Measurements from ENCODE around the gene SENP3.
A peak's percentile ranks its signal among the peaks of the same experiment; 100 is the strongest.

SENP3 gene

GRCh38 chr17:7592422-7593021 lies 30.8 kb downstream of the SENP3 start:
- TF ChIP-seq EP300 (IDR thresholded peaks at IDR 0.05; ENCODE audit: borderline replicate concordance): no peak
- no peak for TF ChIP-seq EGR1 (IDR thresholded peaks at IDR 0.05)
- TF ChIP-seq YY1 (IDR thresholded peaks at IDR 0.05; ENCODE audit: low read depth): no peak
- TF ChIP-seq MAX (IDR thresholded peaks at IDR 0.05): no peak
- no peak for TF ChIP-seq CREB1 (IDR thresholded peaks at IDR 0.05; ENCODE audit: low read depth)
- no peak for TF ChIP-seq NFIC (IDR thresholded peaks at IDR 0.05)
- TF ChIP-seq TEAD4 (IDR thresholded peaks at IDR 0.05): no peak
- no peak for TF ChIP-seq TCF12 (IDR thresholded peaks at IDR 0.05; ENCODE audit: low read depth)
- TF ChIP-seq ZBTB7A (IDR thresholded peaks at IDR 0.05; ENCODE audit: low read depth): no peak
- TF ChIP-seq TAF1 (IDR thresholded peaks at IDR 0.05; ENCODE audit: low read depth): no peak
- TF ChIP-seq USF1 (IDR thresholded peaks at IDR 0.05): no peak
- TF ChIP-seq FOXM1 (IDR thresholded peaks at IDR 0.05; ENCODE audit: borderline replicate concordance, low read depth): no peak
- no peak for TF ChIP-seq RAD21 (IDR thresholded peaks at IDR 0.05; ENCODE audit: low read depth)
- no peak for TF ChIP-seq REST (IDR thresholded peaks at IDR 0.05; ENCODE audit: low read depth)
- TF ChIP-seq CEBPB (IDR thresholded peaks at IDR 0.05): no peak

- TF ChIP-seq FOXM1 (IDR thresholded peaks at IDR 0.05; ENCODE audit: borderline replicate concordance, low read depth) (no peak), EGR1 (IDR thresholded peaks at IDR 0.05) (no peak), TEAD4 (IDR thresholded peaks at IDR 0.05) (no peak), MAX (IDR thresholded peaks at IDR 0.05) (no peak), EP300 (IDR thresholded peaks at IDR 0.05; ENCODE audit: borderline replicate concordance) (no peak), TAF1 (IDR thresholded peaks at IDR 0.05; ENCODE audit: low read depth) (no peak), YY1 (IDR thresholded peaks at IDR 0.05; ENCODE audit: low read depth) (no peak), CREB1 (IDR thresholded peaks at IDR 0.05; ENCODE audit: low read depth) (no peak), NFIC (IDR thresholded peaks at IDR 0.05) (no peak), CEBPB (IDR thresholded peaks at IDR 0.05) (no peak), TCF12 (IDR thresholded peaks at IDR 0.05; ENCODE audit: low read depth) (no peak), REST (IDR thresholded peaks at IDR 0.05; ENCODE audit: low read depth) (no peak), RAD21 (IDR thresholded peaks at IDR 0.05; ENCODE audit: low read depth) (no peak), ZBTB7A (IDR thresholded peaks at IDR 0.05; ENCODE audit: low read depth) (no peak), USF1 (IDR thresholded peaks at IDR 0.05) (no peak)
These were observed 31.6 kb downstream of the SENP3 start for GRCh38 chr17:7593296-7593695.

- no peak for TF ChIP-seq ZBTB7A (IDR thresholded peaks at IDR 0.05; ENCODE audit: low read depth)
- no peak for TF ChIP-seq TAF1 (IDR thresholded peaks at IDR 0.05; ENCODE audit: low read depth)
- TF ChIP-seq CEBPB (IDR thresholded peaks at IDR 0.05): no peak
- no peak for TF ChIP-seq EP300 (IDR thresholded peaks at IDR 0.05; ENCODE audit: borderline replicate concordance)
- TF ChIP-seq NFIC (IDR thresholded peaks at IDR 0.05): no peak
- TF ChIP-seq TCF12 (IDR thresholded peaks at IDR 0.05; ENCODE audit: low read depth): no peak
These were observed 44.6 kb downstream of the SENP3 start for GRCh38 chr17:7606280-7606679.

DNA sequence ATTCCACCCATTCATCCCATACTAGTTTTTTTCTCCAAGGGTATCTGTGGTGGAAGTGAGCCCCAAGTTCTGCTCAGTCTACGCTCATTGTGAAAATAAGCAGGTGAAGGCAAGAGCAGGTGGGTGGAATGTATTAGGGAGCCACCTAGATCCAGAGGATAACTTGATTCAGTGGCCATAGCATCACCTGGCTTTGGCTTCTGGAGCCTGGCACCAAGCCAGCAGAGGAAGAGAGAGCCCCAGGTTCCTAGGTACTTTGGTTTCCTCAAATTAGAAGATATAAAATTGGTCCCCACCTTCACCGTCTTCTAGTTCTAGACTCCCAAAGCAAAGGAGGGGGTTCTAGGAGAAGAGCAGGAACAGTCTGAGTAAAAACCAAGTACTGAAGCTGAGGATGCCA lies 48.9 kb downstream of the SENP3 start:
- TF ChIP-seq TEAD4 (IDR thresholded peaks at IDR 0.05): no peak
- TF ChIP-seq NFIC (IDR thresholded peaks at IDR 0.05): 0 out of 2 replicates have a peak, but pooled peaks have one; percentile 26
- TF ChIP-seq TAF1 (IDR thresholded peaks at IDR 0.05; ENCODE audit: low read depth): no peak

- TF ChIP-seq RAD21 (IDR thresholded peaks at IDR 0.05; ENCODE audit: low read depth): no peak
- TF ChIP-seq CREB1 (IDR thresholded peaks at IDR 0.05; ENCODE audit: low read depth): no peak
- no peak for TF ChIP-seq NFIC (IDR thresholded peaks at IDR 0.05)
- no peak for TF ChIP-seq TEAD4 (IDR thresholded peaks at IDR 0.05)
- no peak for TF ChIP-seq TCF12 (IDR thresholded peaks at IDR 0.05; ENCODE audit: low read depth)
- TF ChIP-seq TAF1 (IDR thresholded peaks at IDR 0.05; ENCODE audit: low read depth): no peak
- no peak for TF ChIP-seq REST (IDR thresholded peaks at IDR 0.05; ENCODE audit: low read depth)
- TF ChIP-seq MAX (IDR thresholded peaks at IDR 0.05): no peak
- no peak for TF ChIP-seq YY1 (IDR thresholded peaks at IDR 0.05; ENCODE audit: low read depth)
- no peak for TF ChIP-seq USF1 (IDR thresholded peaks at IDR 0.05)
- TF ChIP-seq EGR1 (IDR thresholded peaks at IDR 0.05): no peak
These were observed 50.0 kb downstream of the SENP3 start for GRCh38 chr17:7611635-7612293.

All from Ishikawa (cell line).